ENCODE data around the gene BMS1. TPM values are rescaled to one million over a fixed set of nuclear protein-coding genes. Genes with fewer than 3 reads are reported as not detected.

BMS1 gene
- total RNA-seq, 1 experiment from 2014 or later = 28.1 TPM

- Mint-ChIP-seq H3K27ac (ENCODE audit: low read depth, unreplicated experiment) (no peak overlapping the region), H3K27me3 (ENCODE audit: insufficient read depth, unreplicated experiment) (no peaks in the 10 kb centered on the region), H3K4me1 (ENCODE audit: insufficient read depth, unreplicated experiment) (no peaks in the 10 kb centered on the region), H3K9me3 (ENCODE audit: unreplicated experiment) (peaks cover 28% of the 10 kb centered on the region), H3K4me3 (ENCODE audit: unreplicated experiment) (no peak overlapping the region), H3K36me3 (ENCODE audit: insufficient read depth, unreplicated experiment) (no peaks in the 10 kb centered on the region)
- no peak for TF ChIP-seq CTCF (IDR thresholded peaks at IDR 0.05; ENCODE audit: unreplicated experiment)
- no peak for DNase-seq (ENCODE audit: unreplicated experiment)
- intact Hi-C loops (cut with micrococcal nuclease) = no loop called here
- no TSS peak for BruUV-seq (replicated peaks)
- CTCF ChIA-PET = interaction anchor here (0.7 kb wide), 1 partner anchor 75 kb away, joined by 4 read pairs; no protein-coding TSS in a partner anchor
- POLR2A ChIA-PET = no interaction called here
Observed at GRCh38 chr10:42878821-42879195, 96.2 kb downstream of the BMS1 start.

GRCh38 chr10:42879380-42880254, 97.0 kb downstream of the BMS1 start:
- Mint-ChIP-seq H3K4me1 (ENCODE audit: insufficient read depth, unreplicated experiment) (no peaks in the 10 kb centered on the region), H3K36me3 (ENCODE audit: insufficient read depth, unreplicated experiment) (no peaks in the 10 kb centered on the region), H3K27me3 (ENCODE audit: insufficient read depth, unreplicated experiment) (no peaks in the 10 kb centered on the region), H3K27ac (ENCODE audit: low read depth, unreplicated experiment) (no peak overlapping the region), H3K9me3 (ENCODE audit: unreplicated experiment) (peaks cover 34% of the 10 kb centered on the region), H3K4me3 (ENCODE audit: unreplicated experiment) (no peak overlapping the region)
- POLR2A ChIA-PET = no interaction called here
- intact Hi-C loops (cut with micrococcal nuclease) = no loop called here
- no peak for DNase-seq (ENCODE audit: unreplicated experiment)
- CTCF ChIA-PET = interaction anchor here (0.7 kb wide), 1 partner anchor 74 kb away, joined by 4 read pairs; no protein-coding TSS in a partner anchor
- no peak for TF ChIP-seq CTCF (IDR thresholded peaks at IDR 0.05; ENCODE audit: unreplicated experiment)
- no TSS peak for BruUV-seq (replicated peaks)

- no TSS peak for BruUV-seq (replicated peaks)
- DNase-seq (ENCODE audit: unreplicated experiment) = no peak
- H3K4me3 Mint-ChIP-seq (ENCODE audit: unreplicated experiment) = no peak overlapping the region
- TF ChIP-seq CTCF (IDR thresholded peaks at IDR 0.05; ENCODE audit: unreplicated experiment) = no peak
- H3K36me3 Mint-ChIP-seq (ENCODE audit: insufficient read depth, unreplicated experiment) = no peaks in the 10 kb centered on the region
- peaks cover 34% of the 10 kb centered on the region for H3K9me3 Mint-ChIP-seq (ENCODE audit: unreplicated experiment)
- intact Hi-C loops (cut with micrococcal nuclease) = no loop called here
- ChIA-PET CTCF (no interaction called here), POLR2A (no interaction called here)
- H3K4me1 Mint-ChIP-seq (ENCODE audit: insufficient read depth, unreplicated experiment) = no peaks in the 10 kb centered on the region
- H3K27me3 Mint-ChIP-seq (ENCODE audit: insufficient read depth, unreplicated experiment) = no peaks in the 10 kb centered on the region
- H3K27ac Mint-ChIP-seq (ENCODE audit: low read depth, unreplicated experiment) = no peak overlapping the region
Observed at GRCh38 chr10:42880255-42880620, 97.6 kb downstream of the BMS1 start.

- H3K27me3 Mint-ChIP-seq (ENCODE audit: insufficient read depth, unreplicated experiment) = no peaks in the 10 kb centered on the region
- no peak for DNase-seq (ENCODE audit: unreplicated experiment)
- TF ChIP-seq CTCF (IDR thresholded peaks at IDR 0.05; ENCODE audit: unreplicated experiment) = no peak
- no peaks in the 10 kb centered on the region for H3K4me1 Mint-ChIP-seq (ENCODE audit: insufficient read depth, unreplicated experiment)
- intact Hi-C loops (cut with micrococcal nuclease) = no loop called here
- BruUV-seq (replicated peaks) = no TSS peak
- H3K36me3 Mint-ChIP-seq (ENCODE audit: insufficient read depth, unreplicated experiment) = no peaks in the 10 kb centered on the region
- H3K27ac Mint-ChIP-seq (ENCODE audit: low read depth, unreplicated experiment) = no peak overlapping the region
- H3K4me3 Mint-ChIP-seq (ENCODE audit: unreplicated experiment) = no peak overlapping the region
- H3K9me3 Mint-ChIP-seq (ENCODE audit: unreplicated experiment) = peaks cover 39% of the 10 kb centered on the region
- POLR2A ChIA-PET = no interaction called here
- CTCF ChIA-PET = interaction anchor here (1.4 kb wide), 1 partner anchor 223 kb away, joined by 3 read pairs; no protein-coding TSS in a partner anchor
Observed at GRCh38 chr10:42882597-42882996, 100.0 kb downstream of the BMS1 start.

Other genes with a start within 250 kb of the BMS1 start
- 14.6 and 18.7 TPM in 2 replicates for gene ZNF33B, start 144.2 kb upstream of the BMS1 start, total RNA-seq (2022)